Prostate gland (tissue), 2 donors: ENCODE data around the gene MIEF2.

Experiments used
- CTCF ChIP-seq, 4 experiments: fragments of 200-600 bp in 2 of 4; fragments of 450-650 bp in 2 of 4; sonication (generic) in 2 of 4; IDR thresholded peaks; 1 replicate in 3 of 4; 2 replicates in 1 of 4; pipeline ENCODE4 v1.5.1; 2016 to 2019; ENCODE audit warnings: antibody characterized with exemption in 4 of 4, mild to moderate bottlenecking in 2 of 4, moderate library complexity in 2 of 4
- POLR2A ChIP-seq: fragments of 450-650 bp; IDR thresholded peaks from one replicate; pipeline ENCODE4 v1.6.1; 2016; ENCODE audit warnings: antibody characterized with exemption, mild to moderate bottlenecking

GRCh38 chr17:18267927-18268711, 7.7 kb downstream of the MIEF2 start:
- no peak for TF ChIP-seq POLR2A
- TF ChIP-seq CTCF (IDR thresholded peaks at IDR 0.05), result no peak
